ENCODE data around the gene ERICH2. TPM values are rescaled to one million over a fixed set of nuclear protein-coding genes. Genes with fewer than 3 reads are reported as not detected.

The ERICH2 gene
- total RNA-seq, 2 donors from 2014 or later: not detected

DNA sequence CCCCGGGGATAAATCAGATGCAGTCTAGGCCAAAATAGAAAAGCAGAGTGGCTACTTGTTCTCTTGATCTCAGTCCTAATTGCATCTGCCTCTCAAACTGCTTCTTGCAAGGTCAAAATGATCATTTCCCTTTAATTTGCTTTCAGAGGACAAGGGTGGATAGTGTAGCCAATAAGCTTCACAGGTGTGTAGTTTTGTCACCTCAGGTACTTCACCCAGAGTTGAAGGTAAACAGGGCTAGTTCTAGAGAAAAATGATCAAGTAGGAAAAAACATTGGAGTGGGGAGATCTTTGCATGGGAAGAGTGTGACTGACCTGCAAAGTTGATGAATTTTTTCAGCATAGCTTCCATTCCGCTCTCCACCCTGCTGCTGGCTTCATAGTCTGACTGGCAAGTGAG, 8.7 kb downstream of the ERICH2 start:
- peaks cover 15% of the 10 kb centered on the region for H3K27me3 Mint-ChIP-seq
- H3K36me3 Mint-ChIP-seq (ENCODE audit: low read depth): no peaks in the 10 kb centered on the region
- H3K4me1 Mint-ChIP-seq: no peaks in the 10 kb centered on the region
- no peaks in the 10 kb centered on the region for H3K9me3 Mint-ChIP-seq
- H3K4me3 Mint-ChIP-seq: no peak overlapping the region
- no peak overlapping the region for H3K27ac Mint-ChIP-seq
- ATAC-seq (replicated peaks): no peak

DNA sequence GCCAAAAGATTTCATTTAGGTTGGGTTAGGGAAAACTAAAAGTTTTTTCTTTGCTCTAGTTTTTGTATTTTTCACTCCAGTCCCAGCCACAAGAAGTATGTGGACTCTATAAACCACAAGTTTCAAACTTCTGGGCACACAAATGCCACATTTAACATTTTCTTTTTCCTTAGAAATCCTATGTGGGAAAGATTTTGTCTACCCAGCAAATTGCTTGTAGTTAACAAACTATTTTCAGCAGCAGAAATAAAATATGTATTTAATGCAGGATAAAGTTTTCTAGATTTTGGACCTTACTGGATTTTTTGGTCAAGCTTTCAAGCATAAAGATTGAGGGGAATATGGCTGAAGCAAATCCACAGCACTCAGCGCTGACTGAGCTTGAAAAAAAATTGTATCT, 9.1 kb downstream of the ERICH2 start:
- no peak for ATAC-seq (replicated peaks)
- Mint-ChIP-seq H3K27ac (no peak overlapping the region), H3K4me1 (no peaks in the 10 kb centered on the region), H3K4me3 (no peak overlapping the region), H3K9me3 (no peaks in the 10 kb centered on the region), H3K36me3 (ENCODE audit: low read depth) (no peaks in the 10 kb centered on the region), H3K27me3 (peaks cover 17% of the 10 kb centered on the region)

DNA sequence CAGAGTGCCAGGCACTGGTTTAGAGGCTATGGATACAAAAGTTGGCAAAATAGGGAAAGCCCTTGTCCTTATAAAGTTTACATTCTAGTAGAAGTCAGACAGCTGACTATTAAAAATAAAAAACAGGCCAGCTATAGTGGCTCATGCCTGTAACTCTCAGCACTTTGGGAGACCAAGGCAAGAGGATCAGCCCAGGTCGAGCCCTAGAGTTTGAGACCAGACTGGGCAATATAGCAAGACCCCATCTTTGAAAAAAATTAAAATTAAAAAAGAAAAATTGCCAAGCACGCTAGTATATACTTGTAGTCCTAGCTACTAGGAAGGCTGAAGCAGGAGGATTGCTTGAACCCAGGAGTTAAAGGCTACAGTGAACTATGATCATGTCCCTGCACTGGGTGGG, 12.5 kb downstream of the ERICH2 start:
- Mint-ChIP-seq H3K27me3 (peaks cover 34% of the 10 kb centered on the region), H3K27ac (no peak overlapping the region), H3K9me3 (no peaks in the 10 kb centered on the region), H3K4me1 (no peaks in the 10 kb centered on the region), H3K4me3 (no peak overlapping the region), H3K36me3 (ENCODE audit: low read depth) (no peaks in the 10 kb centered on the region)
- ATAC-seq (replicated peaks): no peak

DNA sequence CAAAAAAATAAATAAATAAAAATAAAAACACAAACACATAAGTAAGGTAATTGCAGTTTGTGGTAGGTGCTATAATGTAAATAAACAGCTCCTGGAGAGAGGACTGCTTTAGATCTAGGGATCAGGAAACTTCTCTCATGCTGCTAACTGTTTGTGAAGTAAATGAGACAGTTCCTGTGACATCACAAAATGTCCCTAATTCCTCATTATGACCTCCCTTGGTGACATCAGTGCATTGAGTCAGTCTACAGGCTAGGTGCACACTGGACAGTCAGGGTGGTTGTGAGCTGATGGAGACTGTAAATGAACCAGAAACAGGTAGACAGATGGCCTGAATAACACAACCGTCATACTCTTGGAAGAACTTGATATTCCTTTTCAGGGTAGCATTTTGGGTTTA, 13.4 kb downstream of the ERICH2 start:
- Mint-ChIP-seq H3K27me3 (peaks cover 36% of the 10 kb centered on the region), H3K9me3 (no peaks in the 10 kb centered on the region), H3K36me3 (ENCODE audit: low read depth) (no peaks in the 10 kb centered on the region), H3K4me3 (no peak overlapping the region), H3K4me1 (no peaks in the 10 kb centered on the region), H3K27ac (no peak overlapping the region)
- ATAC-seq (replicated peaks): no peak

DNA sequence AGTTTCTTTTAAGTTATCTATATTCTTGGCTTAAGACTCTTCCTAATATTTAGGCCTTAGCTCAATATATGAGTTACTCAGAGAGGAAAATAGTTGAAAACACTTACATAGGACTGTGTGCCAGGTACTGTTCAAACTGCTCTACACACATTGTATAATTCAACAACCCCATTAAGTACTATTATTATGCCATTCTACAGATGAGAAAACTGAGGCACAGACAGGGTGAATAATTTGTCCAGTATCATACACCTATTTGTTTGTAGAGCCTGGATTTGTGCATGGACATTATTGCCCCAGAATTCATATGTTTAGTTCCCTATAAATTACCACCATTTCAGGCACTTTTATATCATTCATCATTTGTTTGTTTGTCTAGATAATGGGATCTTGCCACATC, 28.8 kb downstream of the ERICH2 start:
- no peaks in the 10 kb centered on the region for H3K9me3 Mint-ChIP-seq
- no peaks in the 10 kb centered on the region for H3K36me3 Mint-ChIP-seq (ENCODE audit: low read depth)
- H3K27ac Mint-ChIP-seq: no peak overlapping the region
- no peak for ATAC-seq (replicated peaks)
- no peak overlapping the region for H3K4me3 Mint-ChIP-seq
- H3K4me1 Mint-ChIP-seq: no peaks in the 10 kb centered on the region
- H3K27me3 Mint-ChIP-seq: peaks cover 21% of the 10 kb centered on the region

DNA sequence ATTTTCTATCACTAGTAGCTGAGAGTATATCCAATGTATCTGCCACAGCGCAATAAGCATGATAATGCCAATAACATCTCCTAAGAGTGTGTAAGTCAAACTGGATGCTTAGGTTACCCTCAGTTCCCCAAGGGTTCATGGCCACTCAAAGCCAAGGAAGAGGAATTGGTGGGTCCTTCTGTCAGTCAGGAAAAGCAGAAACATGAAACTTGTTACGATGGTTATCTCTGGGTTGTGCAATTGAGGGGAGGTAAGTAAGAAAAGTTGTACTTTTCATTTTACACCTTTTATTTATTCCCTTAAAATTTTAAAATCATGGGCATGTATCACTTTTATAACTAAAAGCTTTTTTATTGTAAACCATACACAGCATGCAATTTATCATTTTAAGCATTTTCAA, 36.4 kb downstream of the ERICH2 start:
- H3K9me3 Mint-ChIP-seq: no peaks in the 10 kb centered on the region
- H3K27me3 Mint-ChIP-seq: peaks cover 10% of the 10 kb centered on the region
- H3K36me3 Mint-ChIP-seq (ENCODE audit: low read depth): no peaks in the 10 kb centered on the region
- H3K4me1 Mint-ChIP-seq: no peaks in the 10 kb centered on the region
- no peak overlapping the region for H3K27ac Mint-ChIP-seq
- ATAC-seq (replicated peaks): no peak
- no peak overlapping the region for H3K4me3 Mint-ChIP-seq

DNA sequence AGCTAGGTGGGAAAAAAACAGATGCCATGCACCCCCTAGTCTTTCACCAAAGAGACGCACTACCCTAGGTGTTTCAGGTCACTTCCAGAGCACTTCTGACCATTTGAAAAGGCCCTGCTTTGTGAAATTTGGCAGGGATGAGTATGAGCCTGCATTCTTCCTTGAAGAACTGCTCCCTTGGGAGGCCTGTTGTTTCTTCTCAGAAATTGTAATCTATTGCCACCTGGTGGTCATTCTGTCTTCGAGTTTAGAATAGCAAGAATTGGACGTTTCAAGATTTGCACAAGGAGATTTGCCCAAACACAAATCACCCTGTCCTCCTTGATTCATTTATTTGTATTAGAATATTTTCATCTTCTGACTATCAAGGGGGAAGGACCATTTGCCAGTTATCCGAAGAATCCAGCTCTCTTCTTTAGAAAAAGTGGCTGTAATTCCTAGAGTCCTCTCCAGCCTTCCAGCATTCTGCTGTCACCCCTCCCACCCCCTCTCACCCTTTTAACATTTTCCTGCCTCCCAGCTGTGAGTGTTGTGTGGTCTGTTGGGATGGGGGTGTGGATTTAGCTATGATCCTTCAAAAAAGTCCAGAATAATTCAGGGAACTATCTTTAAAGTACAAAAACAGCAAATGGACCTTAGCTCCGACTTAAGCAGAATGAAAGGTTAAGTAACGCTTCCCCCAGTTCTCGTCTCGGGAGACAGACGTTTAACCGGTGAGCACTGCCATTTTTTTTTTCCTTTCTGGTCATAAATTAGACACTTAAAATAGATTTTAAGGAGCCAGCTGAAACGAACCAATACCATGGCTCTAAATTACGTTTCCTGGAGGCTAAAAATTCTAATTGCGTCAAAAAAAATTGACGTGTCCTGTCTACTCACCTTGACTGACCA, 42.8 kb downstream of the ERICH2 start:
- ATAC-seq (replicated peaks): no peak
- Mint-ChIP-seq H3K4me3 (no peak overlapping the region), H3K4me1 (peaks cover 5% of the 10 kb centered on the region), H3K36me3 (ENCODE audit: low read depth) (no peaks in the 10 kb centered on the region), H3K27ac (no peak overlapping the region), H3K27me3 (peaks cover 37% of the 10 kb centered on the region), H3K9me3 (no peaks in the 10 kb centered on the region)

DNA sequence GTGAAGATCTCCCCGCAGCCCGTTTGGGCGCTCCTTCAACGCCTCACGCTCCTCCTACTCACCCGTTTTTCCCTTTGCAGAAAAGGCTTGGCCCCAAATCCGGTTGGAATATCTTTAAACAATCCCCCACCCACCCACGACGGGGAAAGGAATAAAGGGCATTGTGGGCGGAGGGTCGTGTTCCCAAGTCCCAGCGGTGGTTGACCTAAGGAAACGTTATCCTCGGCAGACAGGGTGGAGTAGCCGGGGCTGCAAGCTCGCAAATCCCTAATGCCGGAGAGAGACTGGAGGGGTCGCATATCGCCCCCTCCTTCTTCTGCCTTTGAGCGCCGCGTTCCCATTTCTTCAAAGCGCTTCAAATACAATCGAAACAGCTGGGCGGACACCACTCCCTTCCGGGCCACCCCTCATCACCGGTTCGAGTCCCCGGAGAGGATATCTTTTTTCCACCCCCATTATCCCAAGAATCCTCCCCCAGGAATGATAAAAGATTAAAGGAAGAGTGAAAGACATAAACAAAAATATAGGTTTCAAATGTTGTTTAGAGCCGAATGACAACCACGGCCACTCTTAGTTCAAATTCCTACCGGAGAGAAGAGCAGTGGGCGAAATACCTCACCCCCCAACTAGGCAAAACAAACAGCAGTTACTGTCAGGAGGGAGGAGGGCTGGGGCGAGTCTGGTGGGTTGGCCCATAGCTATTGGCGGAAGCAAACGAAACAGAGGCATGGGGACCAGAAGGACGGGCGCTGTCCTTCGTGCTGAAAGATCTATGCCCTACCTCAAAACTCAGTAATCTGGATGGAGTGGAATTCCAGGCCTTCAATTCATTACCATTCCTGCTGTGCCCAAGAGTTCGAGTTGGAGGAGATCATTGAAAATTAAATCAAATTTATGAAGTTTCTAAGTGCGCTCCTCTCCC, 43.7 kb downstream of the ERICH2 start:
- Mint-ChIP-seq H3K4me3 (peak overlapping the region; percentile 76), H3K4me1 (peaks cover 11% of the 10 kb centered on the region), H3K9me3 (no peaks in the 10 kb centered on the region), H3K36me3 (ENCODE audit: low read depth) (peaks cover 6% of the 10 kb centered on the region), H3K27me3 (peaks cover 43% of the 10 kb centered on the region), H3K27ac (no peak overlapping the region)
- no peak for ATAC-seq (replicated peaks)

DNA sequence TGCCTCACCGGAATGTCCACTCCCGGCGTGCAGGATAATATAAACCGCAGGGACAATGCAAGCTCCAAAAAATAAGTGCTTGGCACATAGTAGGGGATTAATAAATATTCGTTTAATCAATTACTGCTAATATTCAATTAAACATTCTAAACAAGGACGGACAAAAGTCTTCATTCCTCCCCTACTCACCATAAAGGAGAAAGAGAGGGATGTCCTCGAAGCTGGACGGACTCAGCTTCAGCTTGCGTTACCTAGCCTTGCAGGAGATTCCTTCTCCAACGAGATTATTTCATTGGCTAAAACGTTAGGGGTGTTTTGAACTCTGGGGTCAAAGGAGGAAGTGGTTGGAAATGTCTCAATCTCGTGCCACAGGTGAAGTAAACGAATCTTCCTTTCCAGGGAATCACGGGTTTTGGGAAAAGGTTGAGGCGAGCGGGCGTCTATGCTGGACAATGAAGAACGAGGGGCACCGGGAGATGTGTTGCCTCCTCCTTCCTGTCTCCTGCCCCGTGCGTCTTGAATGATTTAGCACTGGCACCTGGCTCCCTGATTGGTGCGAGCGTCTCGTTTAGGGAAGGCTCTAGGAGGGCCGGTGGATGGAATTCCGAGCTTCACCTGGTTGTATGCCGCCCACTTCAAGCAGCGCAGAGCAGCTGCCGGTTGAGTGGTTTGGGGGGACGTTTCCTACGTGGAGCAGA, 44.5 kb downstream of the ERICH2 start:
- no peak for ATAC-seq (replicated peaks)
- Mint-ChIP-seq H3K27me3 (peaks cover 47% of the 10 kb centered on the region), H3K9me3 (no peaks in the 10 kb centered on the region), H3K4me3 (peak overlapping the region; percentile 76), H3K27ac (no peak overlapping the region), H3K36me3 (ENCODE audit: low read depth) (peaks cover 7% of the 10 kb centered on the region), H3K4me1 (peaks cover 12% of the 10 kb centered on the region)

DNA sequence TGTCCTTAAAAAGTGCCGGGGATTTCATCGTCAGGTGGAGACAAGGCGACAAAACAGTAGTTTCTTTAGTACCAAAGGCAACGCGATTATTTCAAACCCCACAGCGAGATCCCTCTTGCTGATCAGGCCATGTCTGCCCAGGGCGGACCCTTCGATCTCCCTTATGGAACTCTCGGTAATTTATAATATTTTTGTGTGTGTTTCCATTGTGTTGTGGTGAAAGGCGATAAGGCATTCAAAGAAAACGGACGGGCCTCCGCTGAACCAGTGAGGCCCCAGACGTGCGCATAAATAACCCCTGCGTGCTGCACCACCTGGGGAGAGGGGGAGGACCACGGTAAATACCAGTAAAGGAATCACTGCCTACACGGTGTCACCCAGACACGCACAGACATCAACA, 45.1 kb downstream of the ERICH2 start:
- Mint-ChIP-seq H3K27ac (peak overlapping the region; percentile 81), H3K9me3 (no peaks in the 10 kb centered on the region), H3K36me3 (ENCODE audit: low read depth) (peaks cover 7% of the 10 kb centered on the region), H3K27me3 (peaks cover 45% of the 10 kb centered on the region), H3K4me1 (peaks cover 12% of the 10 kb centered on the region), H3K4me3 (peak overlapping the region; percentile 76)
- ATAC-seq (replicated peaks): peak; percentile 4

DNA sequence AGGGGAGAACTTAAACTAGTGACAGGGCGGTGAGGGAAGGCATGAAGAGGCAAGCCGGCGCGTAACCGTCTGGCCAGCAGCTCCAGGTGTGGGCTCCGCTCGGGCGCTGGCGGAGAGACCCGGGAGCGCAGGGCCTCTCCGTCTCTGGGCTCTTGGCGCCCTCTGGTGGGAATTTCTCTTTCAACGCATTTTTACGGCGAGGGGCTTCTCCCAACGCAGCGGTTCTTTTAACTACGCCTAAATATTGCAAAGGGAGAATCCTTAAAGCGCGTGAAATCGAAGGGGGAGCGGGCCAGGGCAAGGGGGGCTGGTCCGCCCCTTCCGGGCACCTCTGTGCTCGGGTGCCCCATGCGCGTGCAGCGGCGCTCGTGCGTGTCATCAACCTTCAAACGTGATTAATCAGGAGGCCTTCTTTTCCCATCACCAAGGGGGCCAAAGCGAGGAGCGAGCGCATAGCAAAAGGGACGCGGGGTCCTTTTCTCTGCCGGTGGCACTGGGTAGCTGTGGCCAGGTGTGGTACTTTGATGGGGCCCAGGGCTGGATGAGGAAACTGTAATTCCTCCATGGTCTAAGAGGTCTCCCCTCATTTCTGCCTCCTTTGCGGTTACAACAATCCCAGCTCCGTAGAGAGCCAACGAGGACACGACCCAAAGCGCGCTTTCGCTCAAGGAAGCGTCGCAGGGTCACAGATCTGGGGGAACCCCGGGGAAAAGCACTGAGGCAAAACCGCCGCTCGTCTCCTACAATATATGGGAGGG, 45.7 kb downstream of the ERICH2 start:
- H3K27me3 Mint-ChIP-seq: peaks cover 50% of the 10 kb centered on the region
- H3K27ac Mint-ChIP-seq: peak overlapping the region; percentile 81
- no peaks in the 10 kb centered on the region for H3K9me3 Mint-ChIP-seq
- peaks cover 7% of the 10 kb centered on the region for H3K36me3 Mint-ChIP-seq (ENCODE audit: low read depth)
- peak; percentile 58 for ATAC-seq (replicated peaks)
- H3K4me1 Mint-ChIP-seq: peaks cover 18% of the 10 kb centered on the region
- peak overlapping the region; percentile 76 for H3K4me3 Mint-ChIP-seq

DNA sequence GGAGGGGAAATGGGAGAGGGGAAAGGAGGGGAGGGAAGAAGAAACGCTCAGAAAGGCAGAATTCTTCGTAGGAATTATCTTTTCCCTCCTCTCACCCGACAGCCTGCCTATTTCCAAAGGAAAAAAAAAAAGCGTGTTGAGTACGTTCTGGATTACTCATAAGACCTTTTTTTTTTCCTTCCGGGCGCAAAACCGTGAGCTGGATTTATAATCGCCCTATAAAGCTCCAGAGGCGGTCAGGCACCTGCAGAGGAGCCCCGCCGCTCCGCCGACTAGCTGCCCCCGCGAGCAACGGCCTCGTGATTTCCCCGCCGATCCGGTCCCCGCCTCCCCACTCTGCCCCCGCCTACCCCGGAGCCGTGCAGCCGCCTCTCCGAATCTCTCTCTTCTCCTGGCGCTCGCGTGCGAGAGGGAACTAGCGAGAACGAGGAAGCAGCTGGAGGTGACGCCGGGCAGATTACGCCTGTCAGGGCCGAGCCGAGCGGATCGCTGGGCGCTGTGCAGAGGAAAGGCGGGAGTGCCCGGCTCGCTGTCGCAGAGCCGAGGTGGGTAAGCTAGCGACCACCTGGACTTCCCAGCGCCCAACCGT, 46.4 kb downstream of the ERICH2 start, which contains the start of gene GAD1:
GAD1 (plus strand) TSS at position 384 of the 589 bp plus-strand sequence. CDS start 1,705 bp downstream, outside the sequence.
- peaks cover 20% of the 10 kb centered on the region for H3K4me1 Mint-ChIP-seq
- H3K36me3 Mint-ChIP-seq (ENCODE audit: low read depth): peaks cover 7% of the 10 kb centered on the region
- peak within 1 kb of the TSS; percentile 76 for H3K4me3 Mint-ChIP-seq
- peaks cover 55% of the 10 kb centered on the region for H3K27me3 Mint-ChIP-seq
- H3K27ac Mint-ChIP-seq: peak within 1 kb of the TSS; percentile 81
- no peaks in the 10 kb centered on the region for H3K9me3 Mint-ChIP-seq
- ATAC-seq (replicated peaks): peak; percentile 66
